ENCODE measurements around the gene NOVA2. TPM values are rescaled to one million over a fixed set of nuclear protein-coding genes. Genes with fewer than 3 reads are reported as not detected.

The NOVA2 gene
- polyA plus RNA-seq, result 2.3 and 2.6 TPM in 2 replicates

GRCh38 chr19:45973553-45974338 is at the start of gene NOVA2:
Gene NOVA2 (minus strand): TSS chr19:45973865. CDS start chr19:45973351, 514 bp downstream.

DNA sequence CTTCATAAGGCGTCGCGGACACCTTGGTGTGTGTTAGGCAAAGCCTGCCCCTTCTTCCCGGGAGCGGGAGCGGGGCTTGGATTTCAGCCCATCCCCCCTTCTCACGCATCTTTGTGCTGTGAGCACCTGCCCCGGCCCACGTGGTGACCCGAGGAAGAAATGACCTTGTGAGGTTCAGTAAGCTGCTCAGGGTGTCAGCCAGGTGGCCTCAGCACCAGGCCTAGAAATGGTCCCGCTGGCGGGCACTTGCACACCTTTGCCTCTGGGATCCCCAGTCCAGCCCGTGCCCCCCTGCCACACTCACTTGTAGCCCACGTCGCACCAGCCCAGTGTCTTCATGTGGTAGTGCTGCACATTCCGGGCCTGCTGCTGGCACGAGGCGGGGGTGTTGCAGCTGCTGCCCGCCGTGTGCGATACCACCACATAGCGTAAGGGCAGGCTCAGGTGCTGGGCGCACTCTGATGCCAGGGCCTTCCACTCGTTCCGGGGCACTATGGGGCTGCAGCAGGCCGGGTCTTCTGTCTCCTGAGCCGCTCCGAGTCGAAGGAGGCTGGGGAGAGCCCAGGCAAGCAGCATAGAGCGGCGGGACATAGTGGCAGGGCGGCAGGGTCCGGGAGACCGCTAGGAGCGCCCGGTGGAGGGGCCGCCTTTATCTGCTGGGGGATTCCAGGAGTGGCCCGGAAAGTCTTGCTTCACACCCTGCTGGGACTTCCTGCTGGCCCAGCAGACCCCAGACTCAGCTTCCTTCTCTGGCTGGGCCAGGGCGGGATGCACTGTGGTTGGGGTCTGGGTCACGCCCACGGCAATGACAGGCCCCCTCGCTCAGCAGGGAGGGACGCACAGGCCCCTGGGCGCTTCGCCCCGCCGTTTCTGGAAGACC is 49.0 kb upstream of the NOVA2 start, which contains the start of gene PGLYRP1:
PGLYRP1 (minus strand) TSS at position 623 of the 880 bp plus-strand sequence; CDS start at position 591, 32 bp downstream.

GRCh38 chr19:45994998-45995714 is 21.5 kb upstream of the NOVA2 start, which contains the start of gene CCDC61:
Gene CCDC61 (plus strand): TSS chr19:45995467. CDS start chr19:46003019, 7,552 bp downstream.

GRCh38 chr19:45913874-45914830 is 59.5 kb downstream of the NOVA2 start, which contains the start of gene NANOS2:
Gene NANOS2 (minus strand): TSS chr19:45914778. CDS start chr19:45914693, 85 bp downstream.

DNA sequence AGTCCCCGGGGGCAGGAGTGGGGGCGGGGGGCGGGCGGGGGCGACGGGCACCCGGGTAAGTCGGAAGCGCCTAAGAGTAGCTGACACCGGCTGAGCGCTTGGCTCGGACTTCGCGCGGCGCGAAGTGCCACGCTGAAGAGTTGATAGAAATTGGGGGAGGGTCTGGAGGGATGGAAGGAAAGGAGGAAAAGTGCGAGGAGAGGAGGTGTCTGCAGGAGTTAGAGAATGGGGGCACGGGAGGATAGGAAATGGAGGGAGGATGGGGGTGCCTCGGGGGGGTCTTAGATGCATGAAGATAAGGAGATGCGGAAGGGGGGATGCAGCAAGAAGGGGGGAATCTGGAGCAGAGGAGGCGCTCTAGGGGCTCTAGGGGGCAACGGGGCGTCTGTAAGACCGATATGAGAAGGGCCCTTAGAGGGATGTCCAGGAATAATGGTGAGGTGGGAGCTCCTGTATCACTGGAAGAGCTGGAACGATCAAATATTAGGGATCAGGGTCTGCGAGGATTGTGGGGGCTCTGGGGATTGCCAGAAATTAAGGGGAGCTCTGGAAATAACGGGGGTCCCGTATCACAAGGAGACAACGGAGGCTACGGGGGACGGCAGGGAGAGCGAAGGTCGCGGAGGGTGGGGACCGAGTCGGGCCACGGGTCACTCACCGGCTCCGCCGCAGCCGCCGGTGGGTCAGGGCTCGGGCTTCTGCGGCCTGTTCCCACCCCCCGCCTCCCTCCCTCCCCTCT is 71.6 kb downstream of the NOVA2 start, which contains the start of gene MYPOP:
MYPOP (minus strand) TSS at position 702 of the 739 bp plus-strand sequence. CDS start 840 bp downstream, outside the sequence.

DNA sequence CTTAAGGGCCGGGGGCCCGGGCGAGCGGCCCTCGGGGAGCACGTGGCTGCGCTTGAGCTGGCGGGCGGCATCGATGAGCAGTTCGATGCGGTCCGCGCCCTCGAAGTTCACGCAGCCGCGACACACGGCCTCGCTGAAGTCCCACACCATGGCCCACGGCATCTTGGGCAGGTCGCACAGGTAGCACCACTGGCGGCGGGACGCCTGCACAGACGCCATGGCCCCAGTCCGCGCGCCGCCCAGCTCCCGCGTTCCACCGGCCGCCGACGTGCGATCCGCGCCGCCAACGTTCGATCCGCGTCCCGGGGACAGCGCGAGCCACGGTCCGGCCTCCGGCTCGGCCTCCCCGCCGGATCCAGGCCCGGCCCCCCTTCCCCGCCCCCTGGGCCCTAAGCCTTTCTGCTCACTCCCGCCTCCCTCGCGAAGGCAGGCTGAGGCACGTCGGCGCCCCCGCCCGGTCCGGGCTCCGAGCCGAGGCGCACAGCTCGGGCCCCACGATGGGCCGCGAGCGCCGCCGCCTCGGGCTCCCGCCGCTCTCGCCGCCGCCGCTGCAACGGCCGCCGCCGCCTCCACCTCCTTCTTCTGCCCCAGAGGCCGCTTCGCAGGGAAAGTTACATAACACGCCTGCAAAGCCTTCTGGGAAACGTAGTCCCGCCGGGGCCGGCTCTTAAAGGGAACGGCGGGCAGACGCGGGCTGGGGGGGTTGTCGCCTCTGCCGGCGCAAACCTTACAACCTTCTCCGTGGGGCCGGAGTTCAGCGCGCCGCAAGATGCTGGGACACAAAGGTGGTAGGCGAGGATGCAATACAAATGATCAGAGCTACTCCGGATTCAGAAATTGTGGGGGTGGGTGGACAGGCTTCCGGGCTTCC is 87.9 kb downstream of the NOVA2 start, which contains the start of gene IRF2BP1:
IRF2BP1 (minus strand) TSS at position 586 of the 871 bp plus-strand sequence; CDS start at position 219, 367 bp downstream.

Other genes starting within 250 kb of the NOVA2 start
- 0.42 and 0.56 TPM in 2 replicates for gene FBXO46, start 243.0 kb downstream of the NOVA2 start, polyA plus RNA-seq
- not detected in 2 replicates for gene MEIOSIN, start 240.4 kb downstream of the NOVA2 start, polyA plus RNA-seq
- not detected in 2 replicates for gene SIX5, start 204.6 kb downstream of the NOVA2 start, polyA plus RNA-seq
- gene DMPK, start 191.4 kb downstream of the NOVA2 start, polyA plus RNA-seq, result 0.67 and 1.2 TPM in 2 replicates
- 5.3 and 6.8 TPM in 2 replicates for gene DMWD, start 181.0 kb downstream of the NOVA2 start, polyA plus RNA-seq
- gene RSPH6A, start 158.6 kb downstream of the NOVA2 start, polyA plus RNA-seq, result not detected in 2 replicates
- 0.63 and 1.2 TPM in 2 replicates for gene SYMPK, start 110.7 kb downstream of the NOVA2 start, polyA plus RNA-seq
- not detected in 2 replicates for gene FOXA3, start 109.5 kb downstream of the NOVA2 start, polyA plus RNA-seq
- gene IRF2BP1, start 87.7 kb downstream of the NOVA2 start, polyA plus RNA-seq, result 0.77 and 1.9 TPM in 2 replicates
- 2.1 and 4.6 TPM in 2 replicates for gene MYPOP, start 71.3 kb downstream of the NOVA2 start, polyA plus RNA-seq
- not detected in 2 replicates for gene NANOS2, start 59.1 kb downstream of the NOVA2 start, polyA plus RNA-seq
- not detected in 2 replicates for gene CCDC61, start 21.6 kb upstream of the NOVA2 start, polyA plus RNA-seq
- not detected in 2 replicates for gene PGLYRP1, start 49.2 kb upstream of the NOVA2 start, polyA plus RNA-seq
- gene IGFL4, start 67.1 kb upstream of the NOVA2 start, polyA plus RNA-seq, result 6.8 and 12.4 TPM in 2 replicates
- not detected in 2 replicates for gene IGFL3, start 150.8 kb upstream of the NOVA2 start, polyA plus RNA-seq
- gene IGFL2, start 174.4 kb upstream of the NOVA2 start, polyA plus RNA-seq, result not detected in 2 replicates